OCI-LY1 (cell line): Measurements from ENCODE around the gene AGAP9.

ENCODE experiments used
- EZH2 ChIP-seq: fragments of 200-600 bp; sonication (generic), shearing (Covaris generic); IDR thresholded peaks from 2 replicates; pipeline ENCODE4 v1.8.0; 2017; ENCODE audit warnings: borderline replicate concordance, mixed run types, mild to moderate bottlenecking, antibody characterized with exemption, low read length, moderate library complexity, mixed read lengths
- TF ChIP-seq, protein P1 (sequence below): fragments of 200-600 bp; sonication (generic), shearing (Covaris generic); IDR thresholded peaks from 2 replicates; pipeline ENCODE4 v1.5.1; 2017; ENCODE audit warnings: mild to moderate bottlenecking, antibody characterized with exemption, low read length, moderate library complexity, mixed read lengths

DNA sequence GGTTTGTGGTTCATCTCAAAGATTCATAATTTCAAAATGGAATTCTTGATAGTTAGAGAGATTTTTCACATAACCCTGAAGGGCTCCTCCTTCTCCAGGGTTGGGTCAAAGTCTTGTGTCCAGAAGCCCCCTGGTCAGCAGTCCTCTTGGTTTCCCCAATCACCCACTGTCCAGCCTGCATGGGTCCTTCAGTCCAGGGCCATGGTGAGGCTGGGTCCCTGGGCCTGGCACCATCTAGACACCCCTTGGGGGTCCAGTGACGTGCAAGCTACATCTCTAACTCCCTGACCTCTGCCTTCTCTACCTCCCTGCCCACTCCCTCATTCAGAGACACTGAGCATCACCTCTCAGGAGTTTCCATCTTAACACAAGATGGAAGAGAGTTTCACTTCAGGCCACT lies 65.6 kb downstream of the AGAP9 start:
- TF ChIP-seq, protein P1, sequence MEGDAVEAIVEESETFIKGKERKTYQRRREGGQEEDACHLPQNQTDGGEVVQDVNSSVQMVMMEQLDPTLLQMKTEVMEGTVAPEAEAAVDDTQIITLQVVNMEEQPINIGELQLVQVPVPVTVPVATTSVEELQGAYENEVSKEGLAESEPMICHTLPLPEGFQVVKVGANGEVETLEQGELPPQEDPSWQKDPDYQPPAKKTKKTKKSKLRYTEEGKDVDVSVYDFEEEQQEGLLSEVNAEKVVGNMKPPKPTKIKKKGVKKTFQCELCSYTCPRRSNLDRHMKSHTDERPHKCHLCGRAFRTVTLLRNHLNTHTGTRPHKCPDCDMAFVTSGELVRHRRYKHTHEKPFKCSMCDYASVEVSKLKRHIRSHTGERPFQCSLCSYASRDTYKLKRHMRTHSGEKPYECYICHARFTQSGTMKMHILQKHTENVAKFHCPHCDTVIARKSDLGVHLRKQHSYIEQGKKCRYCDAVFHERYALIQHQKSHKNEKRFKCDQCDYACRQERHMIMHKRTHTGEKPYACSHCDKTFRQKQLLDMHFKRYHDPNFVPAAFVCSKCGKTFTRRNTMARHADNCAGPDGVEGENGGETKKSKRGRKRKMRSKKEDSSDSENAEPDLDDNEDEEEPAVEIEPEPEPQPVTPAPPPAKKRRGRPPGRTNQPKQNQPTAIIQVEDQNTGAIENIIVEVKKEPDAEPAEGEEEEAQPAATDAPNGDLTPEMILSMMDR, result no peak
- no peak for TF ChIP-seq EZH2
